Measurements from ENCODE around the gene PLCL1. TPM values are rescaled to one million over a fixed set of nuclear protein-coding genes. Genes with fewer than 3 reads are reported as not detected.

The PLCL1 gene
- total RNA-seq, 4 donors from 2014 or later: 0.34 to 4.2 (median 1.2) TPM

GRCh38 chr2:197809064-197809463 is 4.7 kb downstream of the PLCL1 start:
- Histone ChIP-seq H3K27me3 (peaks cover 0 to 29% (median 0%) of the 10 kb centered on the region in 4 donors), H3K4me1 (peaks cover 0 to 24% (median 9%) of the 10 kb centered on the region in 3 donors), H3K27ac (no peak overlapping the region), H3K4me3 (no peak overlapping the region), H3K9me3 (no peaks in the 10 kb centered on the region), H3K36me3 (no peaks in the 10 kb centered on the region)
- TF ChIP-seq CTCF (IDR thresholded peaks at IDR 0.05) (no peak), POLR2A (IDR thresholded peaks at IDR 0.05) (no peak)
- DNase-seq: no peak
- intact Hi-C loops (cut with DNase I): no loop called here
- WGBS, 2 donors: 79% methylated on average over 5 of the region's 5 CpGs

- DNase-seq: no peak
- no peaks in the 10 kb centered on the region for H3K36me3 ChIP-seq
- 84 to 90% methylated on average over 3 of the region's 3 CpGs for WGBS, 2 donors
- peaks cover 0 to 19% (median 7%) of the 10 kb centered on the region in 3 donors for H3K4me1 ChIP-seq
- no peak overlapping the region for H3K27ac ChIP-seq
- intact Hi-C loops (cut with DNase I): no loop called here
- H3K27me3 ChIP-seq: peaks cover 0 to 23% (median 0%) of the 10 kb centered on the region in 4 donors
- TF ChIP-seq CTCF (IDR thresholded peaks at IDR 0.05) (no peak), POLR2A (IDR thresholded peaks at IDR 0.05) (no peak)
- H3K9me3 ChIP-seq: no peaks in the 10 kb centered on the region
- H3K4me3 ChIP-seq: no peak overlapping the region
These were observed 5.6 kb downstream of the PLCL1 start for GRCh38 chr2:197810016-197810415.

- H3K27ac ChIP-seq: no peak overlapping the region
- H3K9me3 ChIP-seq: no peaks in the 10 kb centered on the region
- no peak for DNase-seq
- peaks cover 0 to 14% (median 2%) of the 10 kb centered on the region in 3 donors for H3K4me1 ChIP-seq
- WGBS, 2 donors: 58 to 61% methylated on average over 3 of the region's 3 CpGs
- peaks cover 0 to 18% (median 0%) of the 10 kb centered on the region in 4 donors for H3K27me3 ChIP-seq
- TF ChIP-seq CTCF (IDR thresholded peaks at IDR 0.05) (no peak), POLR2A (IDR thresholded peaks at IDR 0.05) (no peak)
- H3K4me3 ChIP-seq: no peak overlapping the region
- H3K36me3 ChIP-seq: no peaks in the 10 kb centered on the region
- intact Hi-C loops (cut with DNase I): no loop called here
These were observed 6.1 kb downstream of the PLCL1 start for GRCh38 chr2:197810491-197810890.

- Histone ChIP-seq H3K27ac (no peak overlapping the region), H3K36me3 (no peaks in the 10 kb centered on the region), H3K9me3 (no peaks in the 10 kb centered on the region), H3K4me1 (no peaks in the 10 kb centered on the region), H3K4me3 (no peak overlapping the region), H3K27me3 (no peaks in the 10 kb centered on the region)
- TF ChIP-seq CTCF (IDR thresholded peaks at IDR 0.05) (peak in 4 of 6 experiments; percentile 17 to 53 (median 38)), POLR2A (IDR thresholded peaks at IDR 0.05) (no peak)
- intact Hi-C loops (cut with DNase I): no loop called here
- WGBS, 2 donors: 40 to 49% methylated on average over 3 of the region's 3 CpGs
- DNase-seq: no peak
These were observed 8.8 kb downstream of the PLCL1 start for GRCh38 chr2:197813093-197813787.

- Histone ChIP-seq H3K27me3 (no peaks in the 10 kb centered on the region), H3K27ac (no peak overlapping the region), H3K4me3 (no peak overlapping the region), H3K4me1 (no peaks in the 10 kb centered on the region), H3K9me3 (no peaks in the 10 kb centered on the region), H3K36me3 (no peaks in the 10 kb centered on the region)
- intact Hi-C loops (cut with DNase I): no loop called here
- 65 to 73% methylated on average over 2 of the region's 2 CpGs for WGBS, 2 donors
- DNase-seq: no peak
- TF ChIP-seq CTCF (IDR thresholded peaks at IDR 0.05) (no peak), POLR2A (IDR thresholded peaks at IDR 0.05) (no peak)
These were observed 10.1 kb downstream of the PLCL1 start for GRCh38 chr2:197814526-197814925.

Measured in esophagus squamous epithelium (tissue), 5 donors.